Measurements from ENCODE around the gene HUS1. TPM values are rescaled to one million over a fixed set of nuclear protein-coding genes. Genes with fewer than 3 reads are reported as not detected.

Gene HUS1
- total and polyA plus RNA-seq, 2 of the 4 experiments (the other 2 are of a cell fraction) = 16.2 to 18.3 TPM

DNA sequence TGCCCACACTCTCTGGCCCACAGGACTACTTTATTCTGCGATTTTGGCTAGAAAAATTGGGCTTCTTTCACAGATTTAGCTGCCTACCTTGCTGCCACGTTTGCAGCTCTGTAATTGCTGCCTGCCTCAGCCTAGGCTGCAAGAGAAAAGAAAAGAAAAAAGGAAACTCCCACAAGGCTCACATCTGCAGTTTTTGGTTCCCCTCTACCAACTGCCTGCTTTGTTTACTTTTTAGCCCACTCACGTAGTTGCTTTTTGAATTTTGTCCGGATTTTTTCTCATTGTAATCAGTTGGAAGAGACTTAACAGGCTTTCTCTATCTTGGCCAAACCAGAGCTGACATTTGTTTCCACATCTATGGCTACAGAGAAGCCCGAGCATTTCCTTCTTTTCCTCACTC is 25.2 kb upstream of the HUS1 start:
- Histone ChIP-seq H3K18ac (ENCODE audit: low read depth, low read length) (no peak overlapping the region), H4K91ac (ENCODE audit: insufficient read depth, low read depth, low read length) (no peak overlapping the region), H3K23ac (ENCODE audit: low read depth, low read length) (no peak overlapping the region), H2AK5ac (ENCODE audit: low read depth, low read length) (no peak overlapping the region), H2AK9ac (replicated peaks; ENCODE audit: low read depth, low read length, poor library complexity) (no peak overlapping the region), H3K14ac (replicated peaks; ENCODE audit: low read depth, low read length) (no peak overlapping the region), H2BK5ac (ENCODE audit: low read depth, low read length, poor library complexity, severe bottlenecking) (no peak overlapping the region), H3K4me3 (ENCODE audit: insufficient read depth, low read depth, low read length) (no peak overlapping the region), H3K9me3 (ENCODE audit: control insufficient read depth, insufficient read depth, low read length) (no peaks in the 10 kb centered on the region), H4K8ac (ENCODE audit: low read depth in 2 of 2, low read length in 2 of 2) (no peak overlapping the region), H3K4me2 (ENCODE audit: low read depth, low read length) (no peak overlapping the region), H3K4me1 (ENCODE audit: control insufficient read depth, insufficient read depth, low read length) (peaks cover 9% of the 10 kb centered on the region), H2AFZ (replicated peaks; ENCODE audit: low read length, poor library complexity) (no peak overlapping the region), H3K79me1 (ENCODE audit: low read depth in 1 of 2, low read length in 2 of 2) (no peaks in the 10 kb centered on the region), H4K5ac (ENCODE audit: low read depth, low read length) (no peak overlapping the region), H3K56ac (ENCODE audit: extremely low read depth, insufficient read depth, low read length) (no peak overlapping the region), H3K36me3 (ENCODE audit: control insufficient read depth, insufficient read depth, low read length) (no peaks in the 10 kb centered on the region), H2BK120ac (ENCODE audit: low read depth, low read length) (no peak overlapping the region), H3K9ac (ENCODE audit: low read depth, low read length) (no peak overlapping the region), H3K27me3 (ENCODE audit: control insufficient read depth, insufficient read depth, low read length) (peaks cover 6% of the 10 kb centered on the region), H4K20me1 (ENCODE audit: insufficient read depth, low read length) (no peaks in the 10 kb centered on the region), H3K9me1 (ENCODE audit: insufficient read depth, low read length) (peaks cover 4% of the 10 kb centered on the region; the same call in 1 of the 2 replicates), H2BK15ac (ENCODE audit: low read depth, low read length) (no peak overlapping the region), H3K27ac (ENCODE audit: insufficient read depth, low read length) (no peak overlapping the region), H2BK20ac (ENCODE audit: low read depth, low read length) (no peak overlapping the region), H3K4ac (ENCODE audit: low read depth, low read length) (no peak overlapping the region)
- WGBS, 2 experiments (ENCODE audit: extremely low coverage in 2 of 2, insufficient read length in 1 of 2) = 35% methylated on average over 2 of the region's 5 CpGs; no CpG with 5 or more reads in 1 of the 2 experiments
- CTCF ChIA-PET = interaction anchor here (0.6 to 1.8 kb wide), 3 partner anchors 13 to 185 kb away, joined by 3 to 5 read pairs (median 4); no protein-coding TSS in a partner anchor
- dilution Hi-C loops (cut with HindIII; ENCODE audit: low sequenced_read_pairs, unreplicated experiment) = no loop called here
- intact Hi-C loops (cut with micrococcal nuclease) = no loop called here
- POLR2A ChIA-PET (ENCODE audit: unreplicated experiment) = no interaction called here
- TF ChIP-seq, protein P1, sequence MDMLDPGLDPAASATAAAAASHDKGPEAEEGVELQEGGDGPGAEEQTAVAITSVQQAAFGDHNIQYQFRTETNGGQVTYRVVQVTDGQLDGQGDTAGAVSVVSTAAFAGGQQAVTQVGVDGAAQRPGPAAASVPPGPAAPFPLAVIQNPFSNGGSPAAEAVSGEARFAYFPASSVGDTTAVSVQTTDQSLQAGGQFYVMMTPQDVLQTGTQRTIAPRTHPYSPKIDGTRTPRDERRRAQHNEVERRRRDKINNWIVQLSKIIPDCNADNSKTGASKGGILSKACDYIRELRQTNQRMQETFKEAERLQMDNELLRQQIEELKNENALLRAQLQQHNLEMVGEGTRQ (IDR thresholded peaks at IDR 0.05; ENCODE audit: low read depth, low read length) = no peak
- no peak for TF ChIP-seq RFX5 (IDR thresholded peaks at IDR 0.05; ENCODE audit: low read depth, low read length)
- BruUV-seq (replicated peaks) = no TSS peak
- in situ Hi-C loops (cut with MboI; ENCODE audit: low sequenced_read_pairs) = no loop called here
- DNase-seq (no peak), ATAC-seq (ENCODE audit: low read depth) (no peak)
